Upper lobe of left lung (tissue), 6 donors: Measurements from ENCODE around the gene MYH8. TPM values are rescaled to one million over a fixed set of nuclear protein-coding genes. Genes with fewer than 3 reads are reported as not detected.

Source experiments
- ATAC-seq, 2 donors: fragments of 200-7000 bp; cut with Tn5 transposase; one replicate each; pipeline ENCODE4 v1.9.1; 2022; ENCODE audit warnings: mild to moderate bottlenecking in 2 of 2, moderate library complexity in 2 of 2; ENCODE audit not compliant: low FRiP score in 2 of 2
- DNase-seq, 2 donors: peaks; one replicate each; pipeline ENCODE4 v3.0.0-alpha.2; 2019 to 2020
- H3K27ac ChIP-seq, 4 donors: fragments of 200-600 bp; sonication (generic); one replicate each; pipeline ENCODE4 v1.5.1; 2016 to 2019
- H3K27me3 ChIP-seq, 4 donors: fragments of 200-600 bp; sonication (generic); one replicate each; pipeline ENCODE4 v1.5.1; 2017 to 2019
- H3K36me3 ChIP-seq, 4 donors: fragments of 200-600 bp; sonication (generic); one replicate each; pipeline ENCODE4 v1.5.1; 2016 to 2019
- H3K4me1 ChIP-seq, 4 donors: fragments of 200-600 bp; sonication (generic); one replicate each; pipeline ENCODE4 v1.5.1; 2018 to 2019
- H3K4me3 ChIP-seq, 4 donors: fragments of 200-600 bp; sonication (generic); one replicate each; pipeline ENCODE4 v1.5.1; 2017 to 2019; ENCODE audit warnings: mild to moderate bottlenecking in 2 of 4, moderate library complexity in 1 of 4
- H3K9me3 ChIP-seq, 4 donors: fragments of 200-600 bp; sonication (generic); one replicate each; pipeline ENCODE4 v1.5.1; 2018 to 2019
- CTCF ChIP-seq, 6 experiments: fragments of 450-650 bp in 4 of 6; fragments of 200-600 bp in 2 of 6; sonication (generic) in 2 of 6; IDR thresholded peaks; one replicate each; pipeline ENCODE4 v1.5.1; 2016 to 2019; ENCODE audit warnings: antibody characterized with exemption in 6 of 6
- EP300 ChIP-seq, 4 donors: sonication (generic); formaldehyde crosslinking; IDR thresholded peaks; one replicate each; pipeline ENCODE4 v1.5.1; 2017; ENCODE audit warnings: antibody characterized with exemption in 4 of 4, control low read depth in 2 of 4
- POLR2A ChIP-seq, 4 donors: fragments of 450-650 bp; IDR thresholded peaks; one replicate each; pipeline ENCODE4 v1.5.1; 2016 to 2017; ENCODE audit warnings: antibody characterized with exemption in 4 of 4, mild to moderate bottlenecking in 2 of 4
- POLR2AphosphoS5 ChIP-seq, 2 donors: sonication (generic); formaldehyde crosslinking; IDR thresholded peaks; one replicate each; pipeline ENCODE4 v1.5.1; 2017; ENCODE audit warnings: antibody characterized with exemption in 2 of 2
- WGBS, 2 donors: methylation state at CpG; one replicate each; pipeline ENCODE4 v1.1.5; 2017 to 2018; 5-methylcytosine and 5-hydroxymethylcytosine counted together
- total RNA-seq, 6 donors: library from RNA; depleted of rRNA in 4 of 6; stranded (reverse); fragments of >200 nt in 4 of 6; gene quantifications; one replicate each; pipeline versions ENCODE4 v1.1.0 to v1.2.1, GENCODE V29; 2016 to 2021
- donor health status: DM: no; HTN: no; CAD: no; lungs with moderate emphysema.
- donor health status: DM: no; HTN: yes; CAD: no; lungs with severe emphysema.

The MYH8 gene
- total RNA-seq, 6 donors from 2014 or later = not detected

DNA sequence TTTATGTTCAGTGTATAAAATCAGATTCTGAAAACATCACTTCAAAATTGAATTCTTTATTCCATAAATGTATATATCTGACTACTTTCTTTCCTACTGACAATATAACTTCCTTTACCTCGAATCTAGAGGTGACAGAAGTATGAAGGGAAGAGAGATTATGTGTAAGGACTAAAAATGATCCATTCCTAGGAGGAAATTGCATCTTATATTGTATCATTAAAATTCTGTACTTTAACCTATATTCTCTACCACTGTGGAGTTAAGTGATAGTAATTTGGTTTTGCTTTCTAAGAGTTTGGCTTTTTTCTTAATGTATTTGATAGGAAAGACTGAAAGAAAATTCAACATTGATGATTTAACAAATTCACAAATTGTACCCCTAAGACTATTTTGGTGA lies 36.2 kb upstream of the MYH8 start:
- TF ChIP-seq POLR2AphosphoS5 (IDR thresholded peaks at IDR 0.05) (no peak), EP300 (IDR thresholded peaks at IDR 0.05) (no peak), POLR2A (IDR thresholded peaks at IDR 0.05) (no peak), CTCF (IDR thresholded peaks at IDR 0.05) (no peak)
- ATAC-seq = no peak

GRCh38 chr17:10447026-10447931 lies 25.5 kb upstream of the MYH8 start:
- no peaks in the 10 kb centered on the region for H3K36me3 ChIP-seq
- H3K27me3 ChIP-seq = no peaks in the 10 kb centered on the region
- H3K9me3 ChIP-seq = no peaks in the 10 kb centered on the region
- ATAC-seq = no peak
- TF ChIP-seq POLR2A (IDR thresholded peaks at IDR 0.05) (no peak), EP300 (IDR thresholded peaks at IDR 0.05) (no peak), POLR2AphosphoS5 (IDR thresholded peaks at IDR 0.05) (no peak), CTCF (IDR thresholded peaks at IDR 0.05) (no peak)
- no peak for DNase-seq
- no peaks in the 10 kb centered on the region for H3K4me1 ChIP-seq
- no peak overlapping the region for H3K27ac ChIP-seq
- 56 to 59% methylated on average over 7 of the region's 7 CpGs for WGBS, 2 donors
- no peak overlapping the region for H3K4me3 ChIP-seq

More for the DNA sequence above, 36.2 kb upstream of the MYH8 start:
- no peaks in the 10 kb centered on the region for H3K9me3 ChIP-seq
- DNase-seq = no peak
- 20 to 25% methylated on average over 1 of the region's 1 CpG for WGBS, 2 donors
- H3K27me3 ChIP-seq = no peaks in the 10 kb centered on the region
- no peak overlapping the region for H3K27ac ChIP-seq
- no peak overlapping the region for H3K4me3 ChIP-seq
- no peaks in the 10 kb centered on the region for H3K4me1 ChIP-seq
- H3K36me3 ChIP-seq = no peaks in the 10 kb centered on the region

GRCh38 chr17:10439816-10440215 lies 18.1 kb upstream of the MYH8 start:
- TF ChIP-seq EP300 (IDR thresholded peaks at IDR 0.05) (no peak), POLR2A (IDR thresholded peaks at IDR 0.05) (no peak), POLR2AphosphoS5 (IDR thresholded peaks at IDR 0.05) (no peak), CTCF (IDR thresholded peaks at IDR 0.05) (no peak)
- no peak overlapping the region for H3K27ac ChIP-seq
- ATAC-seq (no peak), DNase-seq (no peak)
- no peaks in the 10 kb centered on the region for H3K27me3 ChIP-seq
- H3K4me1 ChIP-seq = no peaks in the 10 kb centered on the region
- 63 to 83% methylated on average over 1 of the region's 1 CpG for WGBS, 2 donors
- H3K36me3 ChIP-seq = no peaks in the 10 kb centered on the region
- no peaks in the 10 kb centered on the region for H3K9me3 ChIP-seq
- H3K4me3 ChIP-seq = no peak overlapping the region

DNA sequence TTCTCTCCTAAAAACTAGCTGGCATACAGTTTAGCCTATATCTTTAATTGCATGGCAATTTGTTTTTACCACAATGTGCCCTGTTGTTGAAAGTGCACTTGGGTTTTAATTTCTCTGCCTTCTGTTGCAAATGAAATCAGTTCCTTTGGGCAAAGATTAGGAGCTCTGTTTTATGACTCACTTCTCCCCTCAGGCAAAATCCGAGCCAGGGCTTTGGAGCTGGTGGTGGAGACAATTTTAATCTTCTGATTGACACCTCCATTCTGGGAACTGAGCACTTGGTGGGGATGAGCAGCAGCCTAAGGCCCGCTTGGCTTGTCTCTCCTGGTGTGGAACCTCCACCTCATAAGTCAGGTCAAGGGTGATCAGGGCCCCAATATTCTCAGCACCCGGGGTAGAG lies 13.3 kb upstream of the MYH8 start:
- H3K36me3 ChIP-seq = no peaks in the 10 kb centered on the region
- WGBS, 2 donors = 69 to 82% methylated on average over 3 of the region's 3 CpGs
- H3K4me3 ChIP-seq = no peak overlapping the region
- DNase-seq (no peak), ATAC-seq (no peak)
- TF ChIP-seq EP300 (IDR thresholded peaks at IDR 0.05) (no peak), CTCF (IDR thresholded peaks at IDR 0.05) (no peak), POLR2AphosphoS5 (IDR thresholded peaks at IDR 0.05) (no peak), POLR2A (IDR thresholded peaks at IDR 0.05) (no peak)
- H3K27me3 ChIP-seq = no peaks in the 10 kb centered on the region
- H3K9me3 ChIP-seq = no peaks in the 10 kb centered on the region
- no peak overlapping the region for H3K27ac ChIP-seq
- H3K4me1 ChIP-seq = no peaks in the 10 kb centered on the region
